GM23338 (cell line): ENCODE measurements around the gene CCN6. TPM values are rescaled to one million over a fixed set of nuclear protein-coding genes. Genes with fewer than 3 reads are reported as not detected.

Source experiments
- ATAC-seq: fragments of 200-7000 bp; cut with Tn5 transposase; 3 replicates; pipeline ENCODE4 v1.9.1; 2020
- DNase-seq: peaks from one replicate; pipeline ENCODE4 v3.0.0-alpha.2; 2015; ENCODE audit warnings: low spot score
- H2AFZ ChIP-seq: fragments of 200-600 bp; sonication (generic); 2 replicates; pipeline ENCODE4 v1.8.0; 2016; ENCODE audit warnings: antibody characterized with exemption, mild to moderate bottlenecking, moderate library complexity
- H3F3A ChIP-seq: fragments of 200-600 bp; sonication (generic); replicated peaks from 2 replicates; pipeline ENCODE4 v1.8.0; 2017; ENCODE audit warnings: antibody characterized with exemption, mixed run types, low read depth
- H3K27ac ChIP-seq: fragments of 200-600 bp; sonication (generic); 2 replicates; pipeline ENCODE4 v1.6.1; 2016; ENCODE audit warnings: low read depth
- H3K27me3 ChIP-seq: fragments of 200-600 bp; sonication (generic); 2 replicates; pipeline ENCODE4 v1.8.0; 2016; ENCODE audit warnings: mild to moderate bottlenecking, mixed run types, moderate library complexity; ENCODE audit not compliant: insufficient read depth
- H3K36me3 ChIP-seq: fragments of 200-600 bp; sonication (generic); 2 replicates; pipeline ENCODE4 v1.8.0; 2016; ENCODE audit warnings: mild to moderate bottlenecking; ENCODE audit not compliant: insufficient read depth
- H3K4me1 ChIP-seq: fragments of 200-600 bp; sonication (generic); 2 replicates; pipeline ENCODE4 v1.8.0; 2016; ENCODE audit warnings: mild to moderate bottlenecking, moderate library complexity; ENCODE audit not compliant: insufficient read depth
- H3K4me2 ChIP-seq: fragments of 200-600 bp; sonication (generic); 2 replicates; pipeline ENCODE4 v1.7.1; 2017; ENCODE audit warnings: mixed run types
- H3K4me3 ChIP-seq: fragments of 200-600 bp; sonication (generic); 2 replicates; pipeline ENCODE4 v1.6.1; 2016; ENCODE audit warnings: mixed run types
- H3K79me2 ChIP-seq: fragments of 200-600 bp; sonication (generic); replicated peaks from 2 replicates; pipeline ENCODE4 v1.8.0; 2017; ENCODE audit warnings: mild to moderate bottlenecking; ENCODE audit not compliant: insufficient read depth
- H3K9me2 ChIP-seq: fragments of 200-600 bp; sonication (generic); 2 replicates; pipeline ENCODE4 v1.8.0; 2017; ENCODE audit not compliant: insufficient read depth
- H4K20me1 ChIP-seq: fragments of 200-600 bp; sonication (generic); replicated peaks from 2 replicates; pipeline ENCODE4 v1.8.0; 2017; ENCODE audit warnings: mild to moderate bottlenecking; ENCODE audit not compliant: insufficient read depth
- H3K27ac Mint-ChIP-seq: 2 replicates; pipeline ENCODE4 v1.8.0; 2020; ENCODE audit warnings: inconsistent platforms, mild to moderate bottlenecking, moderate library complexity, mixed read lengths
- H3K27me3 Mint-ChIP-seq: 3 replicates; pipeline ENCODE4 v1.8.0; 2022; ENCODE audit warnings: low read depth, mild to moderate bottlenecking, moderate library complexity, mixed read lengths, inconsistent platforms; ENCODE audit not compliant: insufficient read depth, poor library complexity
- H3K36me3 Mint-ChIP-seq: 3 replicates; pipeline ENCODE4 v1.8.0; 2021; ENCODE audit warnings: low read depth, mild to moderate bottlenecking, inconsistent platforms, moderate library complexity, mixed read lengths
- H3K4me1 Mint-ChIP-seq: 3 replicates; pipeline ENCODE4 v1.8.0; 2020; ENCODE audit warnings: mild to moderate bottlenecking, inconsistent platforms, mixed read lengths
- H3K4me3 Mint-ChIP-seq: 3 replicates; pipeline ENCODE4 v1.8.0; 2021; ENCODE audit warnings: moderate library complexity, mild to moderate bottlenecking, inconsistent platforms, mixed read lengths
- H3K9me3 Mint-ChIP-seq: 3 replicates; pipeline ENCODE4 v1.8.0; 2020; ENCODE audit warnings: moderate library complexity, mild to moderate bottlenecking, inconsistent platforms, mixed read lengths
- CREB1 ChIP-seq: fragments of 250-450 bp; sonication (Bioruptor Pico); IDR thresholded peaks from 2 replicates; pipeline ENCODE4 v1.5.0; 2020; ENCODE audit warnings: low read depth, mild to moderate bottlenecking, moderate library complexity
- CTCF ChIP-seq, 2 experiments: fragments of 200-600 bp in 1 of 2; sonication (generic) in 1 of 2; conservative IDR thresholded peaks; 2 replicates each; pipeline versions ENCODE4 v1.5.1 to v1.6.1; 2016 to 2017; ENCODE audit warnings: antibody characterized with exemption in 2 of 2, low read depth in 2 of 2, mild to moderate bottlenecking in 2 of 2, moderate library complexity in 1 of 2
- EZH2 ChIP-seq: fragments of 200-600 bp; sonication (generic); IDR thresholded peaks from one replicate; pipeline ENCODE4 v1.8.0; 2017; ENCODE audit warnings: antibody characterized with exemption, mild to moderate bottlenecking, low read depth; ENCODE audit not compliant: unreplicated experiment
- EZH2phosphoT487 ChIP-seq: fragments of 200-600 bp; sonication (generic); IDR thresholded peaks from one replicate; pipeline ENCODE4 v1.8.1; 2018; ENCODE audit warnings: antibody characterized with exemption; ENCODE audit not compliant: unreplicated experiment
- JUNB ChIP-seq: IDR thresholded peaks from one replicate; pipeline ENCODE4 v1.6.1; 2016; ENCODE audit warnings: antibody characterized with exemption; ENCODE audit not compliant: unreplicated experiment
- NANOG ChIP-seq: IDR thresholded peaks from 2 replicates; pipeline ENCODE4 v1.6.1; 2016; ENCODE audit warnings: antibody characterized with exemption, borderline replicate concordance
- POLR2AphosphoS5 ChIP-seq: IDR thresholded peaks from 2 replicates; pipeline ENCODE4 v1.6.1; 2016; ENCODE audit warnings: antibody characterized with exemption, low read depth
- REST ChIP-seq: IDR thresholded peaks from one replicate; pipeline ENCODE4 v1.6.1; 2018; ENCODE audit warnings: antibody characterized with exemption; ENCODE audit not compliant: unreplicated experiment
- STAT1 ChIP-seq: IDR thresholded peaks from one replicate; pipeline ENCODE4 v1.6.1; 2016; ENCODE audit warnings: antibody characterized with exemption; ENCODE audit not compliant: unreplicated experiment
- ZNF114 ChIP-seq: fragments of 250-450 bp; sonication (Bioruptor Pico); IDR thresholded peaks from 2 replicates; pipeline ENCODE4 v1.5.0; 2020; ENCODE audit warnings: mild to moderate bottlenecking, moderate library complexity
- ZNF331 ChIP-seq: fragments of 250-450 bp; sonication (Bioruptor Pico); IDR thresholded peaks from 2 replicates; pipeline ENCODE4 v1.5.0; 2020; ENCODE audit warnings: low read depth, mild to moderate bottlenecking, moderate library complexity
- ZNF462 ChIP-seq: fragments of 250-450 bp; sonication (Bioruptor Pico); IDR thresholded peaks from 2 replicates; pipeline ENCODE4 v1.5.0; 2020; ENCODE audit warnings: mild to moderate bottlenecking, moderate library complexity
- polyA plus RNA-seq: library from polyadenylated mRNA; unstranded; fragments of >200 nt; fragmentation: Nextera tagmentation; extraction: Ambion mirVana; gene quantifications from 2 replicates; pipeline ENCODE4 v1.2.1, GENCODE V29; 2016
- total RNA-seq: library from RNA; depleted of rRNA; stranded (reverse); fragments of >200 nt; shearing (Covaris generic); gene quantifications from 2 replicates; pipeline ENCODE4 v1.2.3, GENCODE V29; 2014
- TF ChIP-seq, protein P1 (sequence below): IDR thresholded peaks from 2 replicates; pipeline ENCODE4 v1.6.1; 2016; ENCODE audit warnings: antibody characterized with exemption

The CCN6 gene
- total and polyA plus RNA-seq, 2 experiments from 2014 or later, result 0.65 TPM; not detected in 1

DNA sequence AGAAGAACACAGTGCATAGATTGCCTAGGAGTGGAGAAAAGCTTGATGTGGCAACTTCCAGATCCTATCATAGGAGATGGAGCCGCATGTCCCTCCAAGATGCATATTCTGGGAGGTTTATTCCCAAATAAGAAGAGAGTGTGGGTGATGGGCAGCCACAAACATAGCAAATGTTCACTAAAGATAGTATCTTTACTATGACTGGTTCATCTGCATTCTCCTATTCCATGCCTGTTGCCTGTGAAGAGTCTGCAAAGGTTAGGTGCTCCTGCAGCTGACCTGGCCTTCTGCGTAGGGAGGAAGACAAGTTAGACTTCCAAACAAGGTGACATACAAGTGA lies 14.5 kb upstream of the CCN6 start:
- H3K4me1 ChIP-seq, result 0 out of 2 replicates have a peak, but pooled peaks cover 3% of the 10 kb centered on the region
- no peaks in the 10 kb centered on the region for H3K79me2 ChIP-seq
- no peak overlapping the region for H3K4me2 ChIP-seq
- no peak overlapping the region for H2AFZ ChIP-seq
- H3K27me3 Mint-ChIP-seq, result peaks cover 1% of the 10 kb centered on the region
- H3K4me3 ChIP-seq, result no peak overlapping the region
- DNase-seq, result no peak
- no peak overlapping the region for H3K27ac ChIP-seq
- H3K36me3 ChIP-seq, result no peaks in the 10 kb centered on the region
- TF ChIP-seq REST (no peak), CTCF (conservative IDR thresholded peaks at IDR 0.05; ENCODE audit: low read depth in 2 of 2) (no peak), STAT1 (no peak), POLR2AphosphoS5 (no peak), ZNF114 (CRISPR knock-in tag) (no peak), ZNF462 (no peak), EZH2phosphoT487 (no peak), EZH2 (no peak), JUNB (no peak), CREB1 (no peak), NANOG (no peak), ZNF331 (CRISPR knock-in tag) (no peak)
- TF ChIP-seq, protein P1, sequence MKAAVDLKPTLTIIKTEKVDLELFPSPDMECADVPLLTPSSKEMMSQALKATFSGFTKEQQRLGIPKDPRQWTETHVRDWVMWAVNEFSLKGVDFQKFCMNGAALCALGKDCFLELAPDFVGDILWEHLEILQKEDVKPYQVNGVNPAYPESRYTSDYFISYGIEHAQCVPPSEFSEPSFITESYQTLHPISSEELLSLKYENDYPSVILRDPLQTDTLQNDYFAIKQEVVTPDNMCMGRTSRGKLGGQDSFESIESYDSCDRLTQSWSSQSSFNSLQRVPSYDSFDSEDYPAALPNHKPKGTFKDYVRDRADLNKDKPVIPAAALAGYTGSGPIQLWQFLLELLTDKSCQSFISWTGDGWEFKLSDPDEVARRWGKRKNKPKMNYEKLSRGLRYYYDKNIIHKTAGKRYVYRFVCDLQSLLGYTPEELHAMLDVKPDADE, result no peak
- no peaks in the 10 kb centered on the region for H3K36me3 Mint-ChIP-seq
- H3K9me3 Mint-ChIP-seq, result no peaks in the 10 kb centered on the region
- no peak for ATAC-seq
- peaks cover 3% of the 10 kb centered on the region; the same call in 1 of the 2 replicates for H3K9me2 ChIP-seq
- no peaks in the 10 kb centered on the region for H3K27me3 ChIP-seq
- H3K4me1 Mint-ChIP-seq, result peaks cover 19% of the 10 kb centered on the region
- no peak overlapping the region for H3K4me3 Mint-ChIP-seq
- no peaks in the 10 kb centered on the region for H4K20me1 ChIP-seq
- no peak overlapping the region for H3K27ac Mint-ChIP-seq
- no peaks in the 10 kb centered on the region for H3F3A ChIP-seq
